GM23338 (cell line): Measurements from ENCODE around the gene GRAMD1B. TPM values are rescaled to one million over a fixed set of nuclear protein-coding genes. Genes with fewer than 3 reads are reported as not detected.

Experiments
- ATAC-seq: fragments of 200-7000 bp; cut with Tn5 transposase; 3 replicates; pipeline ENCODE4 v1.9.1; 2020
- DNase-seq: peaks from one replicate; pipeline ENCODE4 v3.0.0-alpha.2; 2015; ENCODE audit warnings: low spot score
- H2AFZ ChIP-seq: fragments of 200-600 bp; sonication (generic); 2 replicates; pipeline ENCODE4 v1.8.0; 2016; ENCODE audit warnings: antibody characterized with exemption, mild to moderate bottlenecking, moderate library complexity
- H3F3A ChIP-seq: fragments of 200-600 bp; sonication (generic); replicated peaks from 2 replicates; pipeline ENCODE4 v1.8.0; 2017; ENCODE audit warnings: antibody characterized with exemption, mixed run types, low read depth
- H3K27ac ChIP-seq: fragments of 200-600 bp; sonication (generic); 2 replicates; pipeline ENCODE4 v1.6.1; 2016; ENCODE audit warnings: low read depth
- H3K27me3 ChIP-seq: fragments of 200-600 bp; sonication (generic); 2 replicates; pipeline ENCODE4 v1.8.0; 2016; ENCODE audit warnings: mild to moderate bottlenecking, mixed run types, moderate library complexity; ENCODE audit not compliant: insufficient read depth
- H3K36me3 ChIP-seq: fragments of 200-600 bp; sonication (generic); 2 replicates; pipeline ENCODE4 v1.8.0; 2016; ENCODE audit warnings: mild to moderate bottlenecking; ENCODE audit not compliant: insufficient read depth
- H3K4me1 ChIP-seq: fragments of 200-600 bp; sonication (generic); 2 replicates; pipeline ENCODE4 v1.8.0; 2016; ENCODE audit warnings: mild to moderate bottlenecking, moderate library complexity; ENCODE audit not compliant: insufficient read depth
- H3K4me2 ChIP-seq: fragments of 200-600 bp; sonication (generic); 2 replicates; pipeline ENCODE4 v1.7.1; 2017; ENCODE audit warnings: mixed run types
- H3K4me3 ChIP-seq: fragments of 200-600 bp; sonication (generic); 2 replicates; pipeline ENCODE4 v1.6.1; 2016; ENCODE audit warnings: mixed run types
- H3K79me2 ChIP-seq: fragments of 200-600 bp; sonication (generic); replicated peaks from 2 replicates; pipeline ENCODE4 v1.8.0; 2017; ENCODE audit warnings: mild to moderate bottlenecking; ENCODE audit not compliant: insufficient read depth
- H3K9me2 ChIP-seq: fragments of 200-600 bp; sonication (generic); 2 replicates; pipeline ENCODE4 v1.8.0; 2017; ENCODE audit not compliant: insufficient read depth
- H4K20me1 ChIP-seq: fragments of 200-600 bp; sonication (generic); replicated peaks from 2 replicates; pipeline ENCODE4 v1.8.0; 2017; ENCODE audit warnings: mild to moderate bottlenecking; ENCODE audit not compliant: insufficient read depth
- H3K27ac Mint-ChIP-seq: 2 replicates; pipeline ENCODE4 v1.8.0; 2020; ENCODE audit warnings: inconsistent platforms, mild to moderate bottlenecking, moderate library complexity, mixed read lengths
- H3K27me3 Mint-ChIP-seq: 3 replicates; pipeline ENCODE4 v1.8.0; 2022; ENCODE audit warnings: low read depth, mild to moderate bottlenecking, moderate library complexity, mixed read lengths, inconsistent platforms; ENCODE audit not compliant: insufficient read depth, poor library complexity
- H3K36me3 Mint-ChIP-seq: 3 replicates; pipeline ENCODE4 v1.8.0; 2021; ENCODE audit warnings: low read depth, mild to moderate bottlenecking, inconsistent platforms, moderate library complexity, mixed read lengths
- H3K4me1 Mint-ChIP-seq: 3 replicates; pipeline ENCODE4 v1.8.0; 2020; ENCODE audit warnings: mild to moderate bottlenecking, inconsistent platforms, mixed read lengths
- H3K4me3 Mint-ChIP-seq: 3 replicates; pipeline ENCODE4 v1.8.0; 2021; ENCODE audit warnings: moderate library complexity, mild to moderate bottlenecking, inconsistent platforms, mixed read lengths
- H3K9me3 Mint-ChIP-seq: 3 replicates; pipeline ENCODE4 v1.8.0; 2020; ENCODE audit warnings: moderate library complexity, mild to moderate bottlenecking, inconsistent platforms, mixed read lengths
- CREB1 ChIP-seq: fragments of 250-450 bp; sonication (Bioruptor Pico); IDR thresholded peaks from 2 replicates; pipeline ENCODE4 v1.5.0; 2020; ENCODE audit warnings: low read depth, mild to moderate bottlenecking, moderate library complexity
- CTCF ChIP-seq, 2 experiments: fragments of 200-600 bp in 1 of 2; sonication (generic) in 1 of 2; conservative IDR thresholded peaks; 2 replicates each; pipeline versions ENCODE4 v1.5.1 to v1.6.1; 2016 to 2017; ENCODE audit warnings: antibody characterized with exemption in 2 of 2, low read depth in 2 of 2, mild to moderate bottlenecking in 2 of 2, moderate library complexity in 1 of 2
- ETS1 ChIP-seq: IDR thresholded peaks from 2 replicates; pipeline ENCODE4 v1.6.1; 2016; ENCODE audit warnings: antibody characterized with exemption
- EZH2 ChIP-seq: fragments of 200-600 bp; sonication (generic); IDR thresholded peaks from one replicate; pipeline ENCODE4 v1.8.0; 2017; ENCODE audit warnings: antibody characterized with exemption, mild to moderate bottlenecking, low read depth; ENCODE audit not compliant: unreplicated experiment
- EZH2phosphoT487 ChIP-seq: fragments of 200-600 bp; sonication (generic); IDR thresholded peaks from one replicate; pipeline ENCODE4 v1.8.1; 2018; ENCODE audit warnings: antibody characterized with exemption; ENCODE audit not compliant: unreplicated experiment
- JUNB ChIP-seq: IDR thresholded peaks from one replicate; pipeline ENCODE4 v1.6.1; 2016; ENCODE audit warnings: antibody characterized with exemption; ENCODE audit not compliant: unreplicated experiment
- NANOG ChIP-seq: IDR thresholded peaks from 2 replicates; pipeline ENCODE4 v1.6.1; 2016; ENCODE audit warnings: antibody characterized with exemption, borderline replicate concordance
- POLR2AphosphoS5 ChIP-seq: IDR thresholded peaks from 2 replicates; pipeline ENCODE4 v1.6.1; 2016; ENCODE audit warnings: antibody characterized with exemption, low read depth
- REST ChIP-seq: IDR thresholded peaks from one replicate; pipeline ENCODE4 v1.6.1; 2018; ENCODE audit warnings: antibody characterized with exemption; ENCODE audit not compliant: unreplicated experiment
- STAT1 ChIP-seq: IDR thresholded peaks from one replicate; pipeline ENCODE4 v1.6.1; 2016; ENCODE audit warnings: antibody characterized with exemption; ENCODE audit not compliant: unreplicated experiment
- ZNF114 ChIP-seq: fragments of 250-450 bp; sonication (Bioruptor Pico); IDR thresholded peaks from 2 replicates; pipeline ENCODE4 v1.5.0; 2020; ENCODE audit warnings: mild to moderate bottlenecking, moderate library complexity
- ZNF331 ChIP-seq: fragments of 250-450 bp; sonication (Bioruptor Pico); IDR thresholded peaks from 2 replicates; pipeline ENCODE4 v1.5.0; 2020; ENCODE audit warnings: low read depth, mild to moderate bottlenecking, moderate library complexity
- ZNF462 ChIP-seq: fragments of 250-450 bp; sonication (Bioruptor Pico); IDR thresholded peaks from 2 replicates; pipeline ENCODE4 v1.5.0; 2020; ENCODE audit warnings: mild to moderate bottlenecking, moderate library complexity
- polyA plus RNA-seq: library from polyadenylated mRNA; unstranded; fragments of >200 nt; fragmentation: Nextera tagmentation; extraction: Ambion mirVana; gene quantifications from 2 replicates; pipeline ENCODE4 v1.2.1, GENCODE V29; 2016
- total RNA-seq: library from RNA; depleted of rRNA; stranded (reverse); fragments of >200 nt; shearing (Covaris generic); gene quantifications from 2 replicates; pipeline ENCODE4 v1.2.3, GENCODE V29; 2014

The GRAMD1B gene
- total and polyA plus RNA-seq, 2 experiments from 2014 or later, result 3.7 to 24.3 TPM

GRCh38 chr11:123441161-123441560 lies 11.1 kb downstream of the GRAMD1B start:
- H3K4me1 Mint-ChIP-seq, result peaks cover 28% of the 10 kb centered on the region
- Histone ChIP-seq H3K4me1 (peaks cover 19% of the 10 kb centered on the region; the same call in 1 of the 2 replicates), H2AFZ (no peak overlapping the region), H3K4me3 (no peak overlapping the region), H3K27ac (no peak overlapping the region), H4K20me1 (no peaks in the 10 kb centered on the region; the same call in 1 of the 2 replicates), H3K79me2 (peaks cover 22% of the 10 kb centered on the region), H3F3A (no peaks in the 10 kb centered on the region), H3K4me2 (no peak overlapping the region), H3K36me3 (no peaks in the 10 kb centered on the region), H3K27me3 (no peaks in the 10 kb centered on the region), H3K9me2 (no peaks in the 10 kb centered on the region)
- H3K9me3 Mint-ChIP-seq, result peaks cover 12% of the 10 kb centered on the region; the same call in 2 of the 3 replicates
- TF ChIP-seq EZH2, result no peak
- no peak for TF ChIP-seq STAT1
- TF ChIP-seq ZNF462 (CRISPR knock-in tag), result no peak
- TF ChIP-seq JUNB, result no peak
- TF ChIP-seq POLR2AphosphoS5, result no peak
- TF ChIP-seq REST, result no peak
- no peak for TF ChIP-seq EZH2phosphoT487
- no peak for TF ChIP-seq NANOG
- no peak for TF ChIP-seq ETS1
- no peak for TF ChIP-seq CTCF (conservative IDR thresholded peaks at IDR 0.05; ENCODE audit: low read depth in 2 of 2)
- no peak for TF ChIP-seq ZNF331
- TF ChIP-seq CREB1 (CRISPR knock-in tag), result no peak
- TF ChIP-seq ZNF114, result no peak
- peaks cover 10% of the 10 kb centered on the region for H3K27me3 Mint-ChIP-seq
- DNase-seq (no peak), ATAC-seq (no peak)
- H3K36me3 Mint-ChIP-seq, result peaks cover 60% of the 10 kb centered on the region
- H3K4me3 Mint-ChIP-seq, result no peak overlapping the region
- H3K27ac Mint-ChIP-seq, result no peak overlapping the region
